GM19035 (cell line): ENCODE measurements around the gene TMEM174.
"Not testable (repeated sequence)": the region's sequence is repeated elsewhere in the genome, so short reads cannot be mapped to it uniquely, and the experiment has no call there.

Experiments used
- ATAC-seq: cut with Tn5 transposase; IDR thresholded peaks from one replicate; pipeline ENCODE4 v1.9.1; 2021; ENCODE audit not compliant: unreplicated experiment

TMEM174 gene

GRCh38 chr5:73188764-73189531 is 16.0 kb downstream of the TMEM174 start:
- ATAC-seq, result no peak

GRCh38 chr5:73189871-73190376 is 16.9 kb downstream of the TMEM174 start:
- ATAC-seq, result no peak

GRCh38 chr5:73192370-73192769 is 19.4 kb downstream of the TMEM174 start:
- ATAC-seq, result no peak

- no peak for ATAC-seq
These were observed 20.6 kb downstream of the TMEM174 start for GRCh38 chr5:73193592-73193991.

GRCh38 chr5:73196201-73196600 is 23.2 kb downstream of the TMEM174 start:
- no peak for ATAC-seq

- ATAC-seq, result no peak
These were observed 24.8 kb downstream of the TMEM174 start for GRCh38 chr5:73197637-73198257.

GRCh38 chr5:73198833-73199592 is 26.0 kb downstream of the TMEM174 start:
- ATAC-seq, result no peak

- no peak for ATAC-seq
These were observed 26.7 kb downstream of the TMEM174 start for GRCh38 chr5:73199671-73200070.

GRCh38 chr5:73201547-73202513 is 28.8 kb downstream of the TMEM174 start:
- ATAC-seq, result peak; percentile 75

GRCh38 chr5:73204332-73204731 is 31.3 kb downstream of the TMEM174 start:
- no peak for ATAC-seq

GRCh38 chr5:73204733-73205132 is 31.7 kb downstream of the TMEM174 start:
- no peak for ATAC-seq

- ATAC-seq, result no peak
These were observed 32.3 kb downstream of the TMEM174 start for GRCh38 chr5:73205305-73205704.

- not testable (repeated sequence) for ATAC-seq
These were observed 34.2 kb downstream of the TMEM174 start for GRCh38 chr5:73207239-73207638.

GRCh38 chr5:73209075-73209474 is 36.1 kb downstream of the TMEM174 start:
- ATAC-seq, result not testable (repeated sequence)

- ATAC-seq, result not testable (repeated sequence)
These were observed 39.7 kb downstream of the TMEM174 start for GRCh38 chr5:73212693-73213092.

- no peak for ATAC-seq
These were observed 40.6 kb downstream of the TMEM174 start for GRCh38 chr5:73213566-73213998.

GRCh38 chr5:73214306-73214705 is 41.3 kb downstream of the TMEM174 start:
- ATAC-seq, result no peak

GRCh38 chr5:73214996-73215395 is 42.0 kb downstream of the TMEM174 start:
- no peak for ATAC-seq

GRCh38 chr5:73215531-73215890 is 42.5 kb downstream of the TMEM174 start:
- no peak for ATAC-seq

GRCh38 chr5:73215891-73216610 is 43.1 kb downstream of the TMEM174 start:
- peak; percentile 81 for ATAC-seq
